ENCODE results near the gene MTHFS. TPM values are rescaled to one million over a fixed set of nuclear protein-coding genes. Genes with fewer than 3 reads are reported as not detected.
"Not testable (repeated sequence)": the region's sequence is repeated elsewhere in the genome, so short reads cannot be mapped to it uniquely, and the experiment has no call there.

MTHFS gene
- total RNA-seq, 1 experiment from 2014 or later = 66.7 TPM

DNA sequence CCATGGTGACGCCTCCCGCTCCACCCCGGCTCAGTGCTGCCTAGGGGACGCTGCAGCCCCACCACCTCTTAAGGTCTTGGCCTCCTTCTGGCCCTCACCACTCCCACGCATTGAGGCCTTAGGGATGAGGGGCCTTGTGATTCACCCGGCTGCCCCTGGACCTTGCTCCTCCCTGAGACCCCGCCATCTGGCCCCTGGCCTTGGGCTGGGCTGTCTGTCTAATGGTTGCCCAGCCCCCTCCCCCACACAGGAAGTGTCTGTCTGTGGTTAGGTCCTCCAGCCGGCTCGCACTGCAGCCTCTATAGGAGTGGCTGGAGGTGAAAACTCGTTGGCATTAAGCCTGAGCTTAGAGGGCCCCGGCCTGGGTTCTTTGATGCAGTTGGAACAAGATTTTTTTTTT is 21.5 kb upstream of the MTHFS start:
- peaks cover 10% of the 10 kb centered on the region for H3K4me1 Mint-ChIP-seq (ENCODE audit: low read depth, unreplicated experiment)
- peaks cover 53% of the 10 kb centered on the region for H3K36me3 Mint-ChIP-seq (ENCODE audit: insufficient read depth, unreplicated experiment)
- peaks cover 16% of the 10 kb centered on the region for H3K9me3 Mint-ChIP-seq (ENCODE audit: low read depth, unreplicated experiment)
- no peak overlapping the region for H3K4me3 Mint-ChIP-seq (ENCODE audit: low read depth, unreplicated experiment)
- no peaks in the 10 kb centered on the region for H3K27me3 Mint-ChIP-seq (ENCODE audit: unreplicated experiment)
- peak overlapping the region; percentile 39 for H3K27ac Mint-ChIP-seq (ENCODE audit: unreplicated experiment)
- intact Hi-C loops (cut with micrococcal nuclease; ENCODE audit: unreplicated experiment) = no loop called here
- CTCF ChIA-PET = no interaction called here
- no peak for DNase-seq
- BruUV-seq (replicated peaks) = no TSS peak
- TF ChIP-seq CTCF (IDR thresholded peaks at IDR 0.05; ENCODE audit: unreplicated experiment) = no peak

GRCh38 chr15:79916502-79917132 is 19.8 kb upstream of the MTHFS start:
- no peak for DNase-seq
- H3K36me3 Mint-ChIP-seq (ENCODE audit: insufficient read depth, unreplicated experiment) = peaks cover 37% of the 10 kb centered on the region
- TF ChIP-seq CTCF (IDR thresholded peaks at IDR 0.05; ENCODE audit: unreplicated experiment) = no peak
- peaks cover 19% of the 10 kb centered on the region for H3K9me3 Mint-ChIP-seq (ENCODE audit: low read depth, unreplicated experiment)
- no peak overlapping the region for H3K4me3 Mint-ChIP-seq (ENCODE audit: low read depth, unreplicated experiment)
- intact Hi-C loops (cut with micrococcal nuclease; ENCODE audit: unreplicated experiment) = no loop called here
- BruUV-seq (replicated peaks) = no TSS peak
- no peak overlapping the region for H3K27ac Mint-ChIP-seq (ENCODE audit: unreplicated experiment)
- CTCF ChIA-PET = no interaction called here
- H3K27me3 Mint-ChIP-seq (ENCODE audit: unreplicated experiment) = no peaks in the 10 kb centered on the region
- H3K4me1 Mint-ChIP-seq (ENCODE audit: low read depth, unreplicated experiment) = no peaks in the 10 kb centered on the region

GRCh38 chr15:79915776-79916501 is 19.1 kb upstream of the MTHFS start:
- H3K27me3 Mint-ChIP-seq (ENCODE audit: unreplicated experiment); BruUV-seq (replicated peaks); DNase-seq; intact Hi-C loops (cut with micrococcal nuclease; ENCODE audit: unreplicated experiment); H3K4me3 Mint-ChIP-seq (ENCODE audit: low read depth, unreplicated experiment); H3K4me1 Mint-ChIP-seq (ENCODE audit: low read depth, unreplicated experiment); CTCF ChIA-PET; H3K27ac Mint-ChIP-seq (ENCODE audit: unreplicated experiment): not testable (repeated sequence)
- Mint-ChIP-seq H3K36me3 (ENCODE audit: insufficient read depth, unreplicated experiment) (peaks cover 32% of the 10 kb centered on the region), H3K9me3 (ENCODE audit: low read depth, unreplicated experiment) (peaks cover 16% of the 10 kb centered on the region)

DNA sequence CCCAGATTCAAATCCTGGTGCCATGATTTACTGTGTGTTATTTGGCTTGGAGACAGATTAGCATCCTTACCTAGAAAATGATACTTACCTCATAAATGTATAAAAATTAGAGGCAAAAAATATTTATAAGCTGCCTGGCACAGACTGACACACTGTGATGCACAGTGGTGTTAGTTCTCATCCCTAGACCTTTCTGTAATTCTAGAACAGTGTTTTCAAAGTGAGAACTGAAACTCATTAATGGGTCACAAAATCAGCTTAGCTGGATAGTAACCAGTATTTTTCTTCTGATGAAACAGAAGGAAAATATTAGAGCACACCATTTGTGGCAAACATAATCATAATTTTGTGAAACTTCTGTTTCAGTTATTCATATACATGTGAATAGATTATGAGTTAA is 17.9 kb upstream of the MTHFS start:
- no peak overlapping the region for H3K4me3 Mint-ChIP-seq (ENCODE audit: low read depth, unreplicated experiment)
- H3K27ac Mint-ChIP-seq (ENCODE audit: unreplicated experiment) = no peak overlapping the region
- H3K9me3 Mint-ChIP-seq (ENCODE audit: low read depth, unreplicated experiment) = peaks cover 21% of the 10 kb centered on the region
- no peak for TF ChIP-seq CTCF (IDR thresholded peaks at IDR 0.05; ENCODE audit: unreplicated experiment)
- intact Hi-C loops (cut with micrococcal nuclease; ENCODE audit: unreplicated experiment) = no loop called here
- CTCF ChIA-PET = no interaction called here
- H3K4me1 Mint-ChIP-seq (ENCODE audit: low read depth, unreplicated experiment) = peaks cover 9% of the 10 kb centered on the region
- H3K36me3 Mint-ChIP-seq (ENCODE audit: insufficient read depth, unreplicated experiment) = peaks cover 28% of the 10 kb centered on the region
- no TSS peak for BruUV-seq (replicated peaks)
- no peak for DNase-seq
- H3K27me3 Mint-ChIP-seq (ENCODE audit: unreplicated experiment) = no peaks in the 10 kb centered on the region

- H3K36me3 Mint-ChIP-seq (ENCODE audit: insufficient read depth, unreplicated experiment); H3K27me3 Mint-ChIP-seq (ENCODE audit: unreplicated experiment); H3K4me3 Mint-ChIP-seq (ENCODE audit: low read depth, unreplicated experiment); intact Hi-C loops (cut with micrococcal nuclease; ENCODE audit: unreplicated experiment); BruUV-seq (replicated peaks); DNase-seq: not testable (repeated sequence)
- Mint-ChIP-seq H3K4me1 (ENCODE audit: low read depth, unreplicated experiment) (peaks cover 13% of the 10 kb centered on the region), H3K27ac (ENCODE audit: unreplicated experiment) (peak overlapping the region; percentile 12), H3K9me3 (ENCODE audit: low read depth, unreplicated experiment) (peaks cover 16% of the 10 kb centered on the region)
- CTCF ChIA-PET = interaction anchor here (1.0 kb wide), 1 partner anchor 99 kb away, joined by 3 read pairs; no protein-coding TSS in a partner anchor
Observed at GRCh38 chr15:79909556-79910335, 12.9 kb upstream of the MTHFS start.

All from Calu3 (cell line).